DMS53 treated with DMSO at 0.1 percent for 48 hours (cell line): ENCODE measurements around the gene SLC8A1.

Source experiments
- DNase-seq: peaks from one replicate; lab custom pipeline; 2025; ENCODE audit not compliant: unreplicated experiment; lab: John Stamatoyannopoulos, UW

Gene SLC8A1

DNA sequence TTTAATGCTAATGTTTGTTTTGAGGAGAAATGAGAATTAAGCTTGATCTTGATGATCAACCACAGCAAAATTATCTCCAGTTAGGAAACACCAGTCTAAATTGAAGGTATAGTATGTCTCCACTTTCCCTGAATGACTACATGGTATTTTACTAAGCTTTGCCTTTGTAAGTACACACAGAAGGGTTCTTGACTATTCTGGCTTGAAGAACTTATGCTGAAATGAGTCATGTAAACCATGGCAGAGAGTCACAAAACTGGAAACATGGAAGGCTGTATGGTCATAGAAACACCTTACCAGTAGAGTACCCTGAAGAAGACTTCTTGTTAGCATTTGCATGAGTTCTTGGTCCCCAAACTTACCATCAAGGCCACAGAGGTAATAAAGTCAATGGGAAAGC lies 250.5 kb downstream of the SLC8A1 start:
- DNase-seq = no peak

DNA sequence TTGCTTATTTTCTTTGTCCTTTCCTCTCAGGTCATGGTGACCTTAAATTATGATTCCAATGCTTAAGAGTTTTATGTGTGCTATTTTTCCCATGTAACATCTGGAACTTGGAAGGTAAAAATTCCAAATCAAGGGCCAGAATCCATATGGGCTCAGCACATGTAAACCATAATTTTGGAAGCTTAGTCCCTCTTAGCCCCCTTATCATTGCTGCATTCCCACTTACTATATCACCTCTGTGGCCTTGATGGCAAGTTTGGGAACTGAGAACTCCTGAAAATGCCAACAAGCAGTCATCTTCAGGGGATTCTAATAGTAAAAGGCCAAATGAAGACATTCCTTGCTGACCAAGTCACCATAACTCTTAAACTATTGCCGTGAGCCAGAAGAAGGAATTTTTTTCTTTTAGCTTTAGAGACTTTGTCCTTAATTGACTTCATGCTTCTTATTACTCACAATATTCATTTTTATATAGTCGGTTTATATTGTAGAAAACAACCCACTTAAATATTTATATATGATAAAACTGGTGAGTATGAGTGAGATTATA lies 251.4 kb downstream of the SLC8A1 start:
- DNase-seq = no peak

DNA sequence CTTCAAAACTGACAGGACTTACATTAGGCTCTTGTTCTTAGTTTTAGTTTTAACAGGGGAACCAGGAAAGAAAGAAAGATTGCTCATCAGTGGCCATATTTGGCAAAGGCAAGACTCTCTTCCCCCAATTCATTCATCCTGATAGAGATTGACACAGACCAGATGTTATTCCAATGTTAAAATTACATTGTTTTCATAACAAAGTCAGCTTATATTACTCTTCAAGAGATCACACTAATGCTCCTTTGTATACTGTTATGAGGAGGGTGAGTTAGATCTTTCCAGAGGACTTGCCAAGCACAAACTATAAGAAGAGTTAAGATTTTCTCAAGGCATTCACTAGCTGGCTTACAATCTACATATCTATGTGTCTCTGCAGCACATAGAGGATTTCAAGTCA lies 252.1 kb downstream of the SLC8A1 start:
- no peak for DNase-seq

DNA sequence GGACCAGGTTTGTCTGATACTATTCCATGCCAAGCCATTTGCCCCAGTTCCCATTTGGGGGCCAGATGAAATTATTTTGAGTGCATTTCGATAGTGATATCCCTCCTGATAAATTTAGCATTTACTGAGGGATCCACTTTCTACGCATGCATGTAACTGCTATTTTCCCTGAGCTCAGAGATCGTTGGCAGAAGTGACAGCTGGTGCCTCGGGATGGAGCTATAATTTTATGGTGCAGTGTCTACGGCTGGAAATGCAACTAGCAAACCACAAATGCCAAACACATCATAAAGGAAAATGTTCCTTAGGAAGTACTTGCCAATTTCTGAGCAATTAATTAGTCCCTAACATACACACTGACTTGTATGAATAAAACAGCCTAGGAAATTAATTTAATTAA lies 254.8 kb downstream of the SLC8A1 start:
- DNase-seq = no peak

DNA sequence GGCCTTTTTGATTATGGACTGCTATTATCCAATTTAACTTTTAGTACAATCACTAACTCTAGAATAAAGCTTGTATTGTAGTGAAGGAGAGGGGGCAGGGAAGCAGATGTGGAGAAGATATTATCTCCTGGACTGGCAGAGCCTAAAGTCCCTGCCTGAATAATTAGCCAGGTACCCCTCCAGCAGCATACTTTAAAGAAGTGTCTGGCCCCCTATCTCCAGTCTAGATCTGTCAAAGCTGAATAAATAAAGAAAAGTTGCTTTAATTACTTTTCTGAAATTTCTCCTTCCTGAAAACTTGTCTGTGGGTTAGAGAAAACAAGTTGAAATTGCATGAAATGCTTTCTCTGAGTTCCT lies 258.2 kb downstream of the SLC8A1 start:
- DNase-seq = no peak

DNA sequence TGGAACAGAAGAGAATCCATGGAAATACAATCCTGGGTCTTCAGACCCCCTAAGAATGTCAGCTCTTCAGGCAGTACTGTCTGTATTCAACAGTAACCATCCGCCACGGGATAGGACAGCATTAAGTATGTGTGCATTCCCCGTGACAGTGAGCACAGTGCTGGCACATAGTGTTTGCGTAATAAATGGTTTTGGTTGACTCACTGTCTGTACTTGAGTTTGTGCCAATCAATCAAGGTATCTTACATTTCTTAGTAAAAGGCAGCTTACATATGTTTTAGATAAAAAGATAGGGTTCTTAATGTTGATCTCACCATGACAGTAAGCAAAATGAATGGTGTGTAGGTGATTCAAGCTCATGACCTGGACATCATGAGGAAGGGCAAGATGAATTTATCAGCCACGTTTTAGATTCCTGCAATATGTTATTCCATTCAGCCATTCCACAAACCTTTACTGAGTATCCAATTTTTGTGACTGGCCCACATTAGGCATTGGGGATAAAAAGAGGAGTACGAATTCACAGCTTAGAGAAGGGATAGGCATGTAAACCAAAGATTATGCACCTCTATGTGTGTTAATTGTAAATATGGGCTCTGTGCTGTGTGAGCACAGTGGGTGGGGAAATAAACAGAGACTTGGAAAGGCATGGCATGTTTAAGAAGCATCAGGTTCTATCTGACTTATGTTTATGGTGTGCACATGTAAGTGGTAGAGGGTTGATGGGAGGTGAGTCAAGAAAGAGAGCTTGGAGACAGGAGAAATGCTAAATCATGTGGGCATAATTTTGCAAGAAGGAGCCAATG lies 258.8 kb downstream of the SLC8A1 start:
- DNase-seq = no peak

DNA sequence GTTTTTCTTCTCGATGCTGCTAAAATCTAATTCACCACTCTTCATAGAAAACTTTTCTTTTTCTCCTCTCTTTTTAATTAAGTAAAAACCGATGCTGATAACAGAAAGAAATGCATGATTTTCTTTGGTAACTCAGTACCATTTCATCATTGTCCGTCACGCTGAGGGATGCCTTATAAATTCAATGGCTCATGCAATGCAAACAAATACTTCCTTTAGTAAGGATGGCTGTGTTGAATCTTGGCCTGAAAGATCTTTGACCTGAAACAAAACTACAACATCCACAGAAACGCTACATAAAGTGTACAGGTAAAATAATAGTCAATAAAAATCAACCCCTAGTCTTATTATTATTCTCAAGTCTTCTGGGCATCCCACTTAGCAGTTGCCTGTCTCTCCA lies 261.4 kb downstream of the SLC8A1 start:
- no peak for DNase-seq

DNA sequence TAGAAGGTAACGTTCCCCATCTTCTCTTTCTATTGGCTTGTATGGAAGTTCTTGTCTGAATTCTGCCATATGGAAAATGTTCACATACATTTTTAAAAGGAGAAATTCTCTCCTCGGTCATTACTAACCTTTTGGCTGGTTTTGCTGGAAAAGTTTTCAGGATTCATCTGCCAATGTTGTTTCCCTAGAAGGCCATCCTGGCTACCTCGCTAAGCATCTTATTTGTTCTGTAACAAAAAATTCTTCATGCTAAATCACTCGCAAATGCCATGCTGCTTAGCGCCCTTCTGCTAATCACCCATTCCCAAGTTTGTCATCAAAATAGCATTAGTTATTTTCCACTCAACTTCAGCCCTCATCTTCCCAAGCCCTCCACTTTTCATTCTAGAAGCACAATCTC lies 262.0 kb downstream of the SLC8A1 start:
- DNase-seq = no peak

DNA sequence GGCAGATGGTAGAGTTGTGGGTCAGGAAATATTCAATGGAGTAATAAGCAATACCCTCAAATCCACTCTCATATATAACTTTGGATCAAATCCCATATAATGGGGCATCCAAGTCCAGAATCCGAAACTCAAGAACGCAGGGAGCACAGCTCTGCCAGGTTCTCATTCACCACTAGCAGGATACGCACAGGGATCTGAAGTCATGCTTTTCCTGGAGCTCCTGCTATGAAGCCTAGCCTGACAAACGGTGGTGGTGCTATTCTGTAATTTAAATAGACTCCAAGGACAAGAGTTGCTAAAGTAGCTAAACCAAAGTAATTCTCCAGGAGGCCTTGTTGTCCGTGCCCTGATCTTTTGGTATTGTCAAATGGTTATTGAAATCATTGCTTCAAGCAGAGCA lies 264.8 kb downstream of the SLC8A1 start:
- DNase-seq = no peak

DNA sequence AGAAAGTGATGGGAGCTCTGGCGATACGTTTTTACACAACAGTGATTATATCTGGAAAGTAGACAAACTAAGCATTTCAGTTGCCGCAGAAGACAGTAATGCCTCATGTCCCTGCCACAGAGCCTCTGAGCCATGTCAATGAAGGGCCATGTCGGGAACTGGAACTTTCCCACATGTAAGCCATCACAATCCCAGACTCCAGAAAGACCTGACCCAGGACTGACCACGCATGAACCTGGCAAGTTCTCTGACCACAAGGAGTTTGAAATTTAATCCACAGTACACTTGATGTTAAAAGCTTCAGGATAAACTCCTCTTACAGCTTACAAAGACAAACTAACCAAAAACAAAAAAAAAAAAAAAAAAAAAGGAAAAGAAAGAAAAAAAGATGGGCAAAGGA lies 267.3 kb downstream of the SLC8A1 start:
- DNase-seq = no peak

DNA sequence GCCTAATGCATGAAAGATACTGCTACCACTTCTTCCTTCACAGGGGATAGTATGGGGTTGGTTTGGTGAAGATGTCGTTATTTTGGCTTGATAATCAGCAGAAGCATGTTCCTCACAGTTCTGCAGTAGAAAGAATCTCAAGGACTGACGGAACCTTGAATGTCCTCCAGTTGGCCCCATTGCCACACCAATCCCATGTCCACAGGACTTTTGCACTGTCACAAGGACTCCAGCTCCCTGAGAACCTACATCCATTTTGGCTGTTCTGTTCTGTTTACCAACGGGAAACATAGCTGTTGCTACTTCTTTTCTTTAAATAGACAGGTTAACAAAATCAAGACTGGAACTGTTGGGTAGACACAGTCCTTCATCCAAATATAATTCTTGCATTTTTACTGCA lies 270.0 kb downstream of the SLC8A1 start:
- DNase-seq = no peak

DNA sequence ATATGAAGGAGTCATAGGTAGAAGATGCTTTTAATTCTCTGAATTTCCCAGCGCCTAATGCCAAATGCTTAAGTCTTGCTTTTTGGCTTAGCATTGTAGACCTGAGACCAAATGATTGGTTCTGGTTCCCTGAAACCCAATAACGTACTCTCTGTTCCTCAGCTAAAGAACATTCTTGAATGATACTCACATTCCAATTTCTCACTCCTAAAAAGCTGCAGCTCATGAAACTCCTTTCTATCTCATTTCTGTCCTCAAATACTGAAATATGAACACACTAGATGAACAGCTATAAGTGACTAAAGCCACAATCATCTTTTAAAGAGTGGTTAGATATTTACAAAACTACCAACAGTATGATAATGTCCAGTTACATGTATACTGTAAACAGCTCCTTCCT lies 272.1 kb downstream of the SLC8A1 start:
- no peak for DNase-seq

DNA sequence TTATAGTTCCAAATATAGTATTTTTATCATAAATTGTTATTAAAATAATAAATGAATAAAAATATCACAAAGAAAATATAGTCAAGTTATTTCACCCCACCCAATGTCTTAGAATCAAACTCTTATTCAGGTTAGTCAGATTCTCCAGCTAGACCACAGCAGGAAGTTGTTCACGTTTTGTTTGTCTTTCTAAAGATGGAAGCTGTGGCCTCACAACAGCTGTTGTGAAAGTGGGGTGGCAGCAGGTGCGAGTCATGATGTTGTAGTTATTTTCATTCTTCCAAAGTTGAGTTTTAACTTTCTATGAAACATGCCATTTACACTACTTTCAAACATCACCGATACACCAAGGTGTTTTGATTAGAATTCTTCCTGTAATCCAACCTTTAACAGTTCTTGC lies 272.9 kb downstream of the SLC8A1 start:
- no peak for DNase-seq

DNA sequence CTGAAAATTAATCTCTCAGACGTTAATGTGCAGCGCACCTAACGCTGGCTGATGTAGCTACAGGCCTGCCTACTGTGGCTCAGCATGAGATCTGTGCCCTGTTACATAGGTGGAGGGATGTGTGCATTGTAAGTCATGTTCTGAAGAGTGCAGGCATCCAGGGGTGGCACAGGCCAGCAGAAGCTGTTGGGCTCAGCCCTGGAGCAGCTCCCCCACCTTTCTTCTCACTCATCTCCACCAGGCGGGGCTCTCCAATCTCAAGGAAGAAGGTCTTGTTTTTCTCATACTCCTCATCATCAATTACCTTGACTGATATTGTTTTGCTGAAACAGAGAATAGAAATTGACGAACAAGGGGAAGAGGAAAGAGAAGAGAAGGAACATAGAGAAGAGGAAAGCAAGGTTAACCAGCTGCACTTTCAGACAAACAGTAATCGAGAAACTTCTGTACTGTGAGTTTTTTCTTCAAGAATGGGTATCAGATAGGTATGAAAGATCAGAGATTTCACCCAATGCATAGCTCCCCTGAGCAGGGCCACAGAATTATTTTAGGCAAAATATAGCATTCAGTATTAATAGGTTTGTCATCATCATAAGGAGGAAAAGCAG lies 273.6 kb downstream of the SLC8A1 start:
- DNase-seq = no peak

DNA sequence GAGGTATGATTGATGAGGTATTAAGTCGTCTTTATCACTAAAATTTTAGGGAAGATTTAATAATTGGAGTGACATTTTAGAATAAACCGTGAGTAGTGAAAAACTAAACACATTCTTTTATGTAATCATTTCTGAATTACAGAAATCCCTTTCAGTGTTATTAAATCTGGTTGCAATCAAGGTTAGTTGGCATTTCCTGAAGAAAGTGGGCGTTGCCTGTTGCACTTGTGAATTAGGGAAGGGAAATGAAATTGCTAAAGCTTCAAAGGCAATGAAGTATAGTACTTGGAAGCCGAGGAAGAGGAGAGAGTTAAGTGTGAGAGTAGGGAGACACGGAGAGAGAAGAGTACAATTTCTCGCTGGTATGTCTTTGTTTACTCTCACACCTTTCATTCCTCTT lies 274.5 kb downstream of the SLC8A1 start:
- no peak for DNase-seq

DNA sequence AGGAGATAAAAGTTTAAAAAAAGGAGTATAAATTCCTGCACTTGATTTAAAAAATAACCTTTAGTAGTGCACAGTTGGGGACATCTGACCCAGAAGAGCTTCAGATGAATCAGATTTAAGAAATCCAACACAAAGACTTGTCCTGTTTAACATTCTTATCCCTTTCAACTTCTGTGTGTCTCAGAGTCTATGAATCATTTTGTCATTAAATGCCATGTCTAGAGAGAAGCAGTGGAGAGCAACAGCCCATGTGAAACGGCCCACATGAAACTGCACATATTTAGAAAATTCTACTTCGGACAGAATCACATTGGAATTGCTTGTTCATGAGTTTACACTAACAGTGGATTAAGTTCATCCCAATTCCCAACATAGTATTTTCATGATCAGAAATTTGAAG lies 278.6 kb downstream of the SLC8A1 start:
- DNase-seq = no peak

DNA sequence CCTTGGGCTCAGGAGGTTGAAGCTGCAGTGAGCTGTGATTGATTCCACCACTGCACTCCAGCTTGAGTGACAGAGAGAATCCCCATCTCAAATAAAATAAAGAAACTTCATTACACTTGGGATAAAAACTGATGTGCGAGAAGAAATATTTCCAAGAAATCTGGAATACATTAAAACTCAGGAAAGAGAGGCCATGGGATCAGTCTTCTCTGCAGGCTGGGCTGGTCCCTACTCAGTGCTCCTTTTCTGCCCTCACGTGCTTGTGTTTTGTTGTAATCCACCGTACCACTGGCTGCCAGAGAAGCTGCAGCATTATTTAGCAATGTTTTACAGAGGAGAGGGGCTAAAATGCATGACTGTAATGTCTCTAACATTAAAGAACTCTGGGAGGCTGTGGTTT lies 282.0 kb downstream of the SLC8A1 start:
- DNase-seq = no peak

DNA sequence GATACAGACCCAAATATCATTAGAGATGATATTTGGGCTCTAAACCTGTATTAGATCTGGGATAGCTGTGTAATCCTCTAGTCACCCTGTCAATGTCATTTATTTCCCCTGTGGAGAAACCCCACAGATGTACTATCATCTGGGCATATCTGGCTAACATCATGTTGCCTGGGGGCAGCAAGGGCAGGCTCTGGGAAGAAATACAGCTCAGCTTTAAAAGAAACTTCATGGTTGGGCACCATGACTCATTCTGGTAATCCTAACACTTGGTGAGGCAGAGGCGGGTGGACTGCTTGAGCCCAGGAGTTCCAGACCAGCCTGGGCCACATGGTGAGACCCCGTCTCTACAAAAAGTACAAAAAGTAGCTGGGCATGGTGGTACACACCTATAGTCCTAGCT lies 282.5 kb downstream of the SLC8A1 start:
- no peak for DNase-seq

DNA sequence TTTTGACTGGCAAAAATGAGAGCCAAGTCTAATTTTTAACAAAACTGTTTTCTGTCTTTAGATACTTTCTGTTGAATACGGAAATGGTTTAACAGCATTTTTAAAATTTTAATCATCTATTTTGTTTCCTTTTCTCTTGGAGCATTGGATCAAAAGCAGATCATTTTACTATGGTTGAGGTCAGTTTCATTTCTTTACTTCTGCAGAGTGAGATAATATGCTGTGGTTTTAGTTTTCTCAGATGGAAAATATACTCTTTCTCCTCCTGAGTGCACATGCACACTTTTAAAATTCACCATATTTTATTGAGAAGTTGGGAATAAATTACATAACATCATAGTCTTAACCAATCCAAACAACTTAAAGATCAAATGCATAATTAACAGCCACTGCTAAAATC lies 283.3 kb downstream of the SLC8A1 start:
- DNase-seq = no peak

DNA sequence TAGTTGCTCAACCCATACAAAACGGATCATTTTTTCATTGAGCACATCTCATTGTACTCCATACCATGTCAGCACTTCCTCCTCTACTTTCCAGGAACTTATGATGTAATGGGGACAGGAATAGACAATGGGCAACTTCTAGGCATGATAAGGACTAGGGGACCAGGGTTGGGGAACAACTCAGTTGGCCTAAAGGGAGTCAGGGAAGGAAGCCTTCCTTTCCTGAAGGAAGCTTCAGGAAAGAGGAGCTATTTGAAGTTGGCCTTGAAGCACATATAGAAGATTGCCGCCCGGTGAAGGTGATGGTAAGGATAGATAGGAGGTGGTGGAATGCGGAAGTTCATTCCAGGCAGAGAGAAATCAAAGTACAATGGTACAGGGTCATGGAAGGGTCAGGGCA lies 283.9 kb downstream of the SLC8A1 start:
- no peak for DNase-seq

DNA sequence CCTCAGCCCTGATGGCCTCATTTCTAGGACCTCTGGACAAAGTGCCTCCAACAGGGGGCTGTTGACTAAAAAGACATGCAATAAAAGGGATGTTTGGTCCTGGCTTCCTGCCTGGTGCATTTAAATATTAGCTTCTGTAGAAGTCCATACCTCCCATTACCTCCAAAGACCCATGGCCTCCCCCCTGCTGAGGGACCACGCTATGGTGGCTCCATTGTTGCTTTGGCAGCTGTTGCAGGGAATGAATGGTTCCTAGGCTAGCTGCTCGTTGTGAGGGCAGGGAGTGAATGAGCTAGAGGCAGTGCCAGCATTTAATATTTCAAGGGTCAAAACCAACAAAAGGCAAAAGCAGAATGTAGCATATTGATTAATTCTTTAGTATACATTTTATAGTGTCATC lies 285.9 kb downstream of the SLC8A1 start:
- no peak for DNase-seq

DNA sequence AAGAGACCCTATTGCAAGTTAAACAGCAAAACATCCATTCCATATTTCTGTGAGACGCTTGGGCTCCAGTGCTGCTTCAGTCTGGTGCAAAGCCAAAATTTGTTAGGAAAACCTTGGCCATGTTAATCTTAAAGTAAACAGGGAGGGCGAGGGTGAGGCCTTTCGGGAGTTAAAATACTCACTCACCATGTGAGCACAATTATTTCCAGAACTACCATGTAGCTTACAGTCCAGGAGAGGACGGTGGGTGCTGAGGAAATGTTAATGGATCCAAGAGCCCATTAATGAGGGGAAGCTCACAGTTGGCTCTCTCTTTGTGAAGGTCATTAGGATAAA lies 286.4 kb downstream of the SLC8A1 start:
- DNase-seq = no peak
